Ovary (tissue), 9 donors: ENCODE data around the gene PELI3. TPM values are rescaled to one million over a fixed set of nuclear protein-coding genes. Genes with fewer than 3 reads are reported as not detected.
A peak's percentile ranks its signal among the peaks of the same experiment; 100 is the strongest.

Experiments
- DNase-seq, 5 donors: peaks; one replicate each; pipeline ENCODE4 v3.0.0-alpha.2; 2019 to 2020
- H3K27ac ChIP-seq, 2 donors: fragments of 200-600 bp; one replicate each; pipeline versions ENCODE4 v1.5.1 to v1.8.0; 2019 to 2022
- H3K27me3 ChIP-seq: fragments of 200-600 bp; one replicate; pipeline ENCODE4 v1.8.0; 2022
- H3K36me3 ChIP-seq: fragments of 200-600 bp; sonication (generic); one replicate; pipeline ENCODE4 v1.5.1; 2019
- H3K4me1 ChIP-seq: one replicate; pipeline ENCODE4 v1.8.1; 2013; ENCODE audit warnings: mild to moderate bottlenecking, moderate library complexity; ENCODE audit not compliant: insufficient read depth
- H3K4me3 ChIP-seq: fragments of 200-600 bp; sonication (generic); one replicate; pipeline ENCODE4 v1.5.1; 2017
- H3K9me3 ChIP-seq, 2 donors: fragments of 200-600 bp in 1 of 2; sonication (generic) in 1 of 2; one replicate each; pipeline versions ENCODE4 v1.5.1 to v1.8.1; 2013 to 2019; ENCODE audit warnings: mild to moderate bottlenecking in 1 of 2, moderate library complexity in 1 of 2
- CTCF ChIP-seq, 3 donors: fragments of 450-650 bp in 2 of 3; fragments of 200-600 bp in 1 of 3; IDR thresholded peaks; one replicate each; pipeline versions ENCODE4 v1.5.1 to v1.8.0; 2016 to 2022; ENCODE audit warnings: antibody characterized with exemption in 3 of 3, mild to moderate bottlenecking in 1 of 3
- EP300 ChIP-seq: sonication (generic); formaldehyde crosslinking; IDR thresholded peaks from one replicate; pipeline ENCODE4 v1.6.1; 2017; ENCODE audit warnings: antibody characterized with exemption
- POLR2A ChIP-seq: fragments of 450-650 bp; IDR thresholded peaks from one replicate; pipeline ENCODE4 v1.6.1; 2017; ENCODE audit warnings: antibody characterized with exemption, mild to moderate bottlenecking, moderate library complexity
- WGBS, 3 donors: extraction: QIAGEN DNeasy Blood & Tissue Kit in 1 of 3; methylation state at CpG; one replicate each; pipeline versions ENCODE4 v1.1.5 to v1.1.7; 2013 to 2017; 5-methylcytosine and 5-hydroxymethylcytosine counted together
- intact Hi-C, 4 donors: fragments of 100-400 bp; cut with DNase I; formaldehyde crosslinking; loops; one replicate each; pipeline versions ENCODE4 v1.11.0 to v1.15.1; 2022 to 2023
- polyA plus RNA-seq, 2 donors: library from polyadenylated mRNA; stranded (reverse); fragments of 200-250 nt in 1 of 2; fragments of 350-450 nt in 1 of 2; fragmentation: Illumina TruSeq in 1 of 2; extraction: RNeasy Lipid Tissue Mini Kit (QIAGEN cat#74804) in 1 of 2; gene quantifications; one replicate each; pipeline ENCODE4 v1.2.3, GENCODE V29; 2013 to 2014
- small RNA-seq: library from RNA; depleted of rRNA; stranded (forward); fragments of <200 nt; gene quantifications from one replicate; pipeline ENCODE3, GENCODE V24; 2016
- total RNA-seq, 7 donors: library from RNA; depleted of rRNA in 2 of 7; stranded (reverse); fragments of >200 nt in 2 of 7; fragmentation: NEBNext Ultra II Directional in 3 of 7; extraction: Animal tissue kit (Norgen Biotek cat#: 25700) in 3 of 7; gene quantifications; one replicate each; pipeline versions ENCODE4 v1.1.0 to v1.2.4, GENCODE V29; 2016 to 2023
- donor health status: DM: no; HTN: no; CAD: no; lungs with moderate emphysema.
- donor health status: DM: no; HTN: no; CAD: no.
- donor health status: Bipolar disorder and iron deficiency.
- donor health status: DM: yes; HTN: yes; CAD: no.
- donor health status: DM: no; HTN: no; CAD: no.
- donor health status: DM: yes; HTN: yes; CAD: no.

The PELI3 gene
- total and polyA plus RNA-seq, 9 donors: 7.6 to 29.6 (median 20.5) TPM

DNA sequence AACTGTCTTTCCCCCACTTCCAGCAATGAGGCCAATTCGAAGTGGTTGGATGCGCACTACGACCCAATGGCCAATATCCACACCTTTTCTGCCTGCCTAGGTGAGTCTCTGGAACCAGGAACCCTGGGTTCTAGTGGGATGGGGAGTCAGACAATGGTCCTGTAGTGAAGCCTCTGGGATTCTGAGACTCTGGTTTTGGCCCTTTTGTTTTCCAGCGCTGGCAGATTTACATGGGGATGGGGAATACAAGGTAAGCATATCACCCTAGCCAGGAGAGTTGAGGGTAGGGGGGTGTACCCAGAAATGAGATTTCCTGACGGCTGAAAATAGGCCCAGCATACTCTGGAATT is 44.3 kb downstream of the PELI3 start:
- Histone ChIP-seq H3K36me3 (no peaks in the 10 kb centered on the region), H3K27me3 (no peaks in the 10 kb centered on the region), H3K27ac (peak overlapping the region in 1 of 2 donors; percentile 43), H3K4me3 (peak overlapping the region; percentile 94), H3K4me1 (peaks cover 2% of the 10 kb centered on the region), H3K9me3 (no peaks in the 10 kb centered on the region)
- TF ChIP-seq POLR2A (no peak), EP300 (no peak), CTCF (IDR thresholded peaks at IDR 0.05) (no peak)
- DNase-seq: no peak
- intact Hi-C loops: no loop called here
- WGBS, 3 donors: 2 to 3% (median 2%) methylated on average over 5 of the region's 5 CpGs

- H3K36me3 ChIP-seq: no peaks in the 10 kb centered on the region
- TF ChIP-seq CTCF (IDR thresholded peaks at IDR 0.05) (no peak), POLR2A (no peak), EP300 (no peak)
- H3K27ac ChIP-seq: no peak overlapping the region
- no peak for DNase-seq
- 83 to 91% (median 86%) methylated on average over 11 of the region's 11 CpGs for WGBS, 3 donors
- no peaks in the 10 kb centered on the region for H3K27me3 ChIP-seq
- intact Hi-C loops: no loop called here
- H3K4me1 ChIP-seq: no peaks in the 10 kb centered on the region
- H3K9me3 ChIP-seq: no peaks in the 10 kb centered on the region
- H3K4me3 ChIP-seq: no peak overlapping the region
Observed at GRCh38 chr11:66523611-66524010, 56.9 kb downstream of the PELI3 start.

DNA sequence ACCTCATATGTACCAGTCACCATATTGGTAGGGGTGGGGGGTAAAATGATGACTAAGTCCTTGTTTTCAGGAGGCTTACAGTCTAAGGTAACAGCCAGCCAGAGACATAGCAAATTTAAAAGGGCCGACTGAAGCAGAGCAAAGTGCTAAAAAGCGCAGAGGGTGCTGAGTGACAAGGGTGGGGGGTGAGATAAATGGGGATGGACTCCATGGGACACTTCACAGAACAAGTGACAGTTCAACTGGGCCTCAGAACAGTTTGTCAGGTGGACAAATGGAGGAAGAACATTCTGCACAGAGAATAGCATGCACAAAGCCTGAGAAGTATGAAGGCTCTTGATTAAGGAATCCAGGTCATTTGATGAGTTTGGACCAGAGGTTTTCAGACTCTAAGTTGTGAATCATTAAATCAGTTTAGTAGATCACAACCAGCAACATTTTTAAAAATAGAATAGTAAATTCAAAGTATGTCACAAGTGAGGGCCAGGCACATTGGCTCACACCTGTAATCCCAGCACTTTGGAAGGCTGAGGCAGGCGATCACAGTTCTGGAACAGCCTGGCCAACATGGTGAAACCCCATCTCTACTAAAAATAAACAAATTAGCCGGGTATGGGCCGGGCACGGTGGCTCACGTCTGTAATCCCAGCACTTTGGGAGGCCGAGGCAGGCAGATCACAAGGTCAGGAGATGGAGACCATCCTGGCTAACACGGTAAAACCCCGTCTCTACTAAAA is 57.8 kb downstream of the PELI3 start:
- TF ChIP-seq POLR2A (no peak), EP300 (no peak), CTCF (IDR thresholded peaks at IDR 0.05) (no peak)
- H3K36me3 ChIP-seq: no peaks in the 10 kb centered on the region
- H3K4me1 ChIP-seq: no peaks in the 10 kb centered on the region
- no peak overlapping the region for H3K4me3 ChIP-seq
- DNase-seq: no peak
- H3K27me3 ChIP-seq: no peaks in the 10 kb centered on the region
- H3K27ac ChIP-seq: no peak overlapping the region
- intact Hi-C loops: no loop called here
- whole genome bisulfite sequencing, 3 donors: 78 to 88% (median 79%) methylated on average over 10 of the region's 10 CpGs
- no peaks in the 10 kb centered on the region for H3K9me3 ChIP-seq

Small RNA genes within 50 kb of the gene (small RNA-seq; reads per million reads assigned to genes)
- not detected for gene RF00416

Other genes with a start within 250 kb of the PELI3 start
- 10 to 100 TPM; 15.7 to 47.8 (median 38.8) TPM for gene KLC2, start 209.2 kb upstream of the PELI3 start, total RNA-seq
- 10 to 100 TPM in 1 of 2 donors, 1 to 10 TPM in 1; 4.6 to 19.4 TPM for gene KLC2, start 209.2 kb upstream of the PELI3 start, polyA plus RNA-seq
- 100 to 1,000 TPM in 5 of 7 donors, 10 to 100 TPM in 2; 54.6 to 140 (median 119) TPM for gene RAB1B, start 198.3 kb upstream of the PELI3 start, total RNA-seq
- gene RAB1B, start 198.3 kb upstream of the PELI3 start, polyA plus RNA-seq: 100 to 1,000 TPM in 1 of 2 donors, 10 to 100 TPM in 1; 57.1 to 132 TPM
- 1 to 10 TPM in 2 of 7 donors, under 1 TPM in 4, not detected in 1; 0.33 to 2.5 (median 0.85) TPM for gene CNIH2, start 188.7 kb upstream of the PELI3 start, total RNA-seq
- under 1 TPM; 0.36 to 0.48 TPM for gene CNIH2, start 188.7 kb upstream of the PELI3 start, polyA plus RNA-seq
- 10 to 100 TPM; 43.8 to 91.0 (median 67.5) TPM for gene YIF1A, start 177.8 kb upstream of the PELI3 start, total RNA-seq
- gene YIF1A, start 177.8 kb upstream of the PELI3 start, polyA plus RNA-seq: 10 to 100 TPM; 39.3 to 63.9 TPM
- 10 to 100 TPM in 1 of 7 donors, under 1 TPM in 3, not detected in 3; 0.20 to 10.8 (median 0.60) TPM for gene TMEM151A, start 175.0 kb upstream of the PELI3 start, total RNA-seq
- under 1 TPM in 1 of 2 donors, not detected in 1; 0.15 TPM for gene TMEM151A, start 175.0 kb upstream of the PELI3 start, polyA plus RNA-seq
- gene CD248, start 149.9 kb upstream of the PELI3 start, total RNA-seq: 10 to 100 TPM in 6 of 7 donors, 1 to 10 TPM in 1; 4.9 to 47.9 (median 19.9) TPM
- gene CD248, start 149.9 kb upstream of the PELI3 start, polyA plus RNA-seq: 10 to 100 TPM in 1 of 2 donors, 1 to 10 TPM in 1; 6.3 to 17.2 TPM
- gene RIN1, start 130.5 kb upstream of the PELI3 start, total RNA-seq: 1 to 10 TPM; 1.8 to 9.5 (median 6.3) TPM
- 1 to 10 TPM in 1 of 2 donors, under 1 TPM in 1; 0.52 to 3.5 TPM for gene RIN1, start 130.5 kb upstream of the PELI3 start, polyA plus RNA-seq
- gene BRMS1, start 121.8 kb upstream of the PELI3 start, total RNA-seq: 10 to 100 TPM; 19.9 to 32.2 (median 23.4) TPM
- gene BRMS1, start 121.8 kb upstream of the PELI3 start, polyA plus RNA-seq: 10 to 100 TPM; 17.5 to 31.0 TPM
- gene B4GAT1, start 119.3 kb upstream of the PELI3 start, total RNA-seq: 10 to 100 TPM; 30.7 to 44.9 (median 37.8) TPM
- 10 to 100 TPM; 53.2 to 54.2 TPM for gene B4GAT1, start 119.3 kb upstream of the PELI3 start, polyA plus RNA-seq
- gene SLC29A2, start 95.1 kb upstream of the PELI3 start, total RNA-seq: 1 to 10 TPM in 4 of 7 donors, under 1 TPM in 3; 0.48 to 3.1 (median 1.3) TPM
- gene SLC29A2, start 95.1 kb upstream of the PELI3 start, polyA plus RNA-seq: under 1 TPM; 0.70 to 0.71 TPM
- gene NPAS4, start 45.9 kb upstream of the PELI3 start, total RNA-seq: 1 to 10 TPM in 1 of 7 donors, under 1 TPM in 4, not detected in 2; 0.07 to 3.3 (median 0.36) TPM
- gene NPAS4, start 45.9 kb upstream of the PELI3 start, polyA plus RNA-seq: under 1 TPM; 0.11 to 0.25 TPM
- 10 to 100 TPM; 30.9 to 53.5 (median 44.1) TPM for gene MRPL11, start 28.1 kb upstream of the PELI3 start, total RNA-seq
- gene MRPL11, start 28.1 kb upstream of the PELI3 start, polyA plus RNA-seq: 10 to 100 TPM; 38.9 to 41.4 TPM
- 10 to 100 TPM in 5 of 7 donors, 1 to 10 TPM in 2; 6.5 to 19.3 (median 13.1) TPM for gene DPP3, start 13.5 kb downstream of the PELI3 start, total RNA-seq
- 1 to 10 TPM; 8.2 TPM for gene DPP3, start 13.5 kb downstream of the PELI3 start, polyA plus RNA-seq
- 10 to 100 TPM; 54.7 to 78.3 (median 69.1) TPM for gene BBS1, start 43.7 kb downstream of the PELI3 start, total RNA-seq
- 10 to 100 TPM; 33.8 to 41.6 TPM for gene BBS1, start 43.7 kb downstream of the PELI3 start, polyA plus RNA-seq
- gene ZDHHC24, start 79.1 kb downstream of the PELI3 start, total RNA-seq: 10 to 100 TPM in 2 of 7 donors, 1 to 10 TPM in 5; 5.1 to 14.5 (median 8.9) TPM
- gene ZDHHC24, start 79.1 kb downstream of the PELI3 start, polyA plus RNA-seq: 1 to 10 TPM; 6.3 to 9.1 TPM
- under 1 TPM in 5 of 7 donors, not detected in 2; 0.11 to 0.28 (median 0.25) TPM for gene ACTN3, start 80.0 kb downstream of the PELI3 start, total RNA-seq
- under 1 TPM in 1 of 2 donors, not detected in 1; 0.22 TPM for gene ACTN3, start 80.0 kb downstream of the PELI3 start, polyA plus RNA-seq
- 100 to 1,000 TPM in 5 of 7 donors, 10 to 100 TPM in 2; 52.6 to 188 (median 106) TPM for gene CTSF, start 101.7 kb downstream of the PELI3 start, total RNA-seq
- 100 to 1,000 TPM; 177 to 222 TPM for gene CTSF, start 101.7 kb downstream of the PELI3 start, polyA plus RNA-seq
- under 1 TPM; 0.33 to 0.60 (median 0.46) TPM for gene CCDC87, start 126.2 kb downstream of the PELI3 start, total RNA-seq
- under 1 TPM; 0.13 to 0.20 TPM for gene CCDC87, start 126.2 kb downstream of the PELI3 start, polyA plus RNA-seq
- gene CCS, start 126.3 kb downstream of the PELI3 start, total RNA-seq: 10 to 100 TPM; 27.7 to 53.1 (median 49.1) TPM
- gene CCS, start 126.3 kb downstream of the PELI3 start, polyA plus RNA-seq: 10 to 100 TPM; 15.7 to 55.0 TPM
- 10 to 100 TPM; 36.5 to 89.6 (median 71.9) TPM for gene RBM14, start 149.7 kb downstream of the PELI3 start, total RNA-seq
- gene RBM14, start 149.7 kb downstream of the PELI3 start, polyA plus RNA-seq: 10 to 100 TPM; 28.9 to 35.4 TPM
- 100 to 1,000 TPM in 5 of 7 donors, 10 to 100 TPM in 2; 64.0 to 142 (median 121) TPM for gene RBM4, start 171.8 kb downstream of the PELI3 start, total RNA-seq
- 100 to 1,000 TPM; 117 to 177 TPM for gene RBM4, start 171.8 kb downstream of the PELI3 start, polyA plus RNA-seq
- gene RBM4B, start 211.0 kb downstream of the PELI3 start, total RNA-seq: 10 to 100 TPM; 16.1 to 34.4 (median 27.6) TPM
- 10 to 100 TPM; 33.8 to 46.2 TPM for gene RBM4B, start 211.0 kb downstream of the PELI3 start, polyA plus RNA-seq